H9 (cell line): ENCODE results near the gene DNAH8. TPM values are rescaled to one million over a fixed set of nuclear protein-coding genes. Genes with fewer than 3 reads are reported as not detected.

ENCODE experiments used
- DNase-seq: peaks from one replicate; pipeline ENCODE4 v3.0.0-alpha.2; 2017
- H2AFZ ChIP-seq: one replicate; pipeline ENCODE4 v1.6.1; 2013; ENCODE audit warnings: mild to moderate bottlenecking, low read length, control low read depth, moderate library complexity
- H2AK5ac ChIP-seq: 2 replicates; pipeline ENCODE4 v1.6.1; 2013; ENCODE audit warnings: low read length, control low read depth, mixed read lengths; ENCODE audit not compliant: insufficient read length
- H2BK120ac ChIP-seq: one replicate; pipeline ENCODE4 v1.6.1; 2013; ENCODE audit warnings: low read depth, mild to moderate bottlenecking, low read length, control low read depth, inconsistent platforms; ENCODE audit not compliant: poor library complexity, severe bottlenecking
- H2BK12ac ChIP-seq: 2 replicates; pipeline ENCODE4 v1.6.1; 2013; ENCODE audit warnings: low read length, control low read depth, mixed read lengths, low read depth; ENCODE audit not compliant: insufficient read length
- H2BK15ac ChIP-seq: 2 replicates; pipeline ENCODE4 v1.6.1; 2013; ENCODE audit warnings: low read depth, low read length, control low read depth
- H2BK20ac ChIP-seq: one replicate; pipeline ENCODE4 v1.6.1; 2013; ENCODE audit warnings: low read depth, mild to moderate bottlenecking, low read length, control low read depth, inconsistent platforms; ENCODE audit not compliant: poor library complexity, severe bottlenecking
- H2BK5ac ChIP-seq: 2 replicates; pipeline ENCODE4 v1.6.1; 2013; ENCODE audit warnings: low read length, control low read depth, mixed read lengths; ENCODE audit not compliant: insufficient read length
- H3K14ac ChIP-seq: 2 replicates; pipeline ENCODE4 v1.6.1; 2013; ENCODE audit warnings: low read length, control low read depth; ENCODE audit not compliant: insufficient read depth
- H3K18ac ChIP-seq: 2 replicates; pipeline ENCODE4 v1.6.1; 2013; ENCODE audit warnings: low read depth, mild to moderate bottlenecking, mixed read lengths, low read length, control low read depth; ENCODE audit not compliant: insufficient read length
- H3K23ac ChIP-seq: 2 replicates; pipeline ENCODE4 v1.6.1; 2013; ENCODE audit warnings: low read length, control low read depth, mixed read lengths, low read depth; ENCODE audit not compliant: insufficient read length
- H3K23me2 ChIP-seq: 2 replicates; pipeline ENCODE4 v1.6.1; 2013; ENCODE audit warnings: low read depth, mild to moderate bottlenecking, mixed read lengths, low read length, control low read depth; ENCODE audit not compliant: insufficient read length, poor library complexity, severe bottlenecking
- H3K27ac ChIP-seq: 2 replicates; pipeline ENCODE4 v1.5.1; 2013; ENCODE audit warnings: low read length, control low read depth, mixed read lengths, low read depth; ENCODE audit not compliant: insufficient read length
- H3K27me3 ChIP-seq: 2 replicates; pipeline ENCODE4 v1.6.1; 2013; ENCODE audit warnings: low read length, control low read depth, inconsistent platforms; ENCODE audit not compliant: insufficient read depth
- H3K4ac ChIP-seq: 2 replicates; pipeline ENCODE4 v1.6.1; 2013; ENCODE audit warnings: low read depth, mild to moderate bottlenecking, control low read depth, inconsistent platforms, low read length, moderate library complexity
- H3K4me1 ChIP-seq: 2 replicates; pipeline ENCODE4 v1.6.1; 2013; ENCODE audit warnings: low read length, control low read depth, inconsistent platforms; ENCODE audit not compliant: insufficient read depth
- H3K4me2 ChIP-seq: 2 replicates; pipeline ENCODE4 v1.6.1; 2013; ENCODE audit warnings: low read length, control low read depth, mixed read lengths; ENCODE audit not compliant: insufficient read length, insufficient read depth
- H3K56ac ChIP-seq: 2 replicates; pipeline ENCODE4 v1.6.1; 2013; ENCODE audit warnings: low read depth, mild to moderate bottlenecking, mixed read lengths, low read length, control low read depth; ENCODE audit not compliant: insufficient read length
- H3K79me1 ChIP-seq: 2 replicates; pipeline ENCODE4 v1.6.1; 2013; ENCODE audit warnings: low read depth, mild to moderate bottlenecking, moderate library complexity, low read length, control low read depth, inconsistent platforms; ENCODE audit not compliant: insufficient read depth, poor library complexity, severe bottlenecking
- H3K79me2 ChIP-seq: 2 replicates; pipeline ENCODE4 v1.6.1; 2013; ENCODE audit warnings: low read length, control low read depth, inconsistent platforms; ENCODE audit not compliant: insufficient read depth
- H3K9ac ChIP-seq: 2 replicates; pipeline ENCODE4 v1.6.1; 2013; ENCODE audit warnings: low read length, control low read depth, mixed read lengths; ENCODE audit not compliant: insufficient read length; ENCODE audit errors: extremely low read depth
- H3K9me3 ChIP-seq: one replicate; pipeline ENCODE4 v1.6.1; 2013; ENCODE audit warnings: low read depth, low read length, inconsistent platforms; ENCODE audit not compliant: control insufficient read depth
- H3T11ph ChIP-seq: one replicate; pipeline ENCODE4 v1.6.1; 2013; ENCODE audit warnings: mild to moderate bottlenecking, low read length, control low read depth, inconsistent platforms
- H4K20me1 ChIP-seq: one replicate; pipeline ENCODE4 v1.6.1; 2013; ENCODE audit not compliant: control insufficient read depth, insufficient read length, insufficient read depth
- H4K5ac ChIP-seq: 2 replicates; pipeline ENCODE4 v1.6.1; 2013; ENCODE audit warnings: low read depth, mild to moderate bottlenecking, mixed read lengths, low read length, control low read depth; ENCODE audit not compliant: insufficient read length
- H4K8ac ChIP-seq: replicated peaks from 2 replicates; pipeline ENCODE4 v1.6.1; 2013; ENCODE audit warnings: low read length, control low read depth, mixed read lengths, low read depth; ENCODE audit not compliant: insufficient read length
- H4K91ac ChIP-seq: 2 replicates; pipeline ENCODE4 v1.6.1; 2013; ENCODE audit warnings: low read depth, mild to moderate bottlenecking, moderate library complexity, mixed read lengths, low read length, control low read depth; ENCODE audit not compliant: insufficient read length
- H3K27ac Mint-ChIP-seq, 3 experiments: 2 replicates in 2 of 3; 3 replicates in 1 of 3; pipeline ENCODE4 v1.8.0; 2020 to 2021; ENCODE audit warnings: mixed read lengths in 3 of 3, mild to moderate bottlenecking in 1 of 3, moderate library complexity in 1 of 3
- H3K27me3 Mint-ChIP-seq: 2 replicates; pipeline ENCODE4 v1.8.0; 2021; ENCODE audit warnings: low read depth, mild to moderate bottlenecking, moderate library complexity, mixed read lengths
- H3K36me3 Mint-ChIP-seq, 3 experiments: 2 replicates in 2 of 3; 3 replicates in 1 of 3; pipeline ENCODE4 v1.8.0; 2020 to 2021; ENCODE audit warnings: low read depth in 3 of 3, mixed read lengths in 3 of 3; ENCODE audit not compliant: insufficient read depth in 1 of 3
- H3K4me1 Mint-ChIP-seq, 2 experiments: 2 replicates each; pipeline ENCODE4 v1.8.0; 2020; ENCODE audit warnings: mixed read lengths in 2 of 2
- H3K4me3 Mint-ChIP-seq, 2 experiments: 2 replicates in 1 of 2; 3 replicates in 1 of 2; pipeline ENCODE4 v1.8.0; 2020 to 2021; ENCODE audit warnings: mild to moderate bottlenecking in 2 of 2, mixed read lengths in 2 of 2, moderate library complexity in 1 of 2
- H3K9me3 Mint-ChIP-seq, 2 experiments: 2 replicates in 1 of 2; 3 replicates in 1 of 2; pipeline ENCODE4 v1.8.0; 2020; ENCODE audit warnings: mild to moderate bottlenecking in 2 of 2, mixed read lengths in 2 of 2, moderate library complexity in 1 of 2
- WGBS: extraction: QIAGEN DNeasy Blood & Tissue Kit; methylation state at CpG from one replicate; pipeline ENCODE4 v1.1.7; 2013; ENCODE audit warnings: missing lambda C conversion rate, low lambda C conversion rate, mixed read lengths; ENCODE audit not compliant: insufficient read length; ENCODE audit errors: extremely low coverage; 5-methylcytosine and 5-hydroxymethylcytosine counted together
- total RNA-seq: library from RNA; stranded (reverse); gene quantifications from 2 replicates; pipeline ENCODE4 v1.2.1, GENCODE V29; 2021
- TF ChIP-seq, protein P1 (sequence below): fragments of 200-600 bp; sonication (generic); conservative IDR thresholded peaks from 3 replicates; pipeline ENCODE4 v1.8.0; 2021; ENCODE audit warnings: antibody characterized with exemption, mild to moderate bottlenecking

The DNAH8 gene
- total RNA-seq, 1 experiment from 2014 or later: not detected

DNA sequence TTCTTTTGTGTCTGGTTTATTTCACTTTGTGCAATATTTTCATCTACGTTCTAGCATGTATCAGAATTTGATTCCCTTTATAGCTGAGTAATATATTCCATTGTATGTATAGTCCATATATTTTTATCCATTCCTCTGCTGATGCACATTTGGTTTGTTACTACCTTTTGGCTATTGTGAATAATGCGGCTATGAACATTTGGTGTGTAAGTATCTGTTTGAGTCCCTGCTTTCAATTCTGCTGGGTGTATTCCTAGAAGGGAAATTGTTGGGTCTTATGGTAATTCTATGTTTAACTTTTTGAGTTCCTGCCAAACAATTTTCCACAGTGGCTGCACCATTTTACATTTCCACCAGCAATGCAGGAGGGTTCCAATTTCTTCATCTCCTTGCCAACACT, 52.4 kb downstream of the DNAH8 start:
- no peak overlapping the region for H3K27ac ChIP-seq
- no peak overlapping the region for H2BK5ac ChIP-seq
- no peak overlapping the region for H3K9ac ChIP-seq
- H3K4ac ChIP-seq: no peak overlapping the region
- H2AK5ac ChIP-seq: no peak overlapping the region
- H3K27me3 Mint-ChIP-seq: no peaks in the 10 kb centered on the region; the same call in 1 of the 2 replicates
- no peak overlapping the region for H3K56ac ChIP-seq
- no peaks in the 10 kb centered on the region for H3K23me2 ChIP-seq
- H2BK20ac ChIP-seq: no peak overlapping the region
- H3K23ac ChIP-seq: no peak overlapping the region
- no peak overlapping the region for H3T11ph ChIP-seq
- no peaks in the 10 kb centered on the region for H3K79me2 ChIP-seq
- H3K4me1 Mint-ChIP-seq: peaks cover 12 to 20% of the 10 kb centered on the region in 2 experiments
- H3K9me3 Mint-ChIP-seq: no peaks in the 10 kb centered on the region
- H3K9me3 ChIP-seq: no peaks in the 10 kb centered on the region
- H3K18ac ChIP-seq: no peak overlapping the region
- H3K4me3 Mint-ChIP-seq: no peak overlapping the region
- no peak overlapping the region for H4K8ac ChIP-seq
- WGBS: no CpG with 5 or more reads among the region's 2 CpGs
- H3K36me3 Mint-ChIP-seq: no peaks in the 10 kb centered on the region
- H2AFZ ChIP-seq: no peak overlapping the region
- TF ChIP-seq, protein P1, sequence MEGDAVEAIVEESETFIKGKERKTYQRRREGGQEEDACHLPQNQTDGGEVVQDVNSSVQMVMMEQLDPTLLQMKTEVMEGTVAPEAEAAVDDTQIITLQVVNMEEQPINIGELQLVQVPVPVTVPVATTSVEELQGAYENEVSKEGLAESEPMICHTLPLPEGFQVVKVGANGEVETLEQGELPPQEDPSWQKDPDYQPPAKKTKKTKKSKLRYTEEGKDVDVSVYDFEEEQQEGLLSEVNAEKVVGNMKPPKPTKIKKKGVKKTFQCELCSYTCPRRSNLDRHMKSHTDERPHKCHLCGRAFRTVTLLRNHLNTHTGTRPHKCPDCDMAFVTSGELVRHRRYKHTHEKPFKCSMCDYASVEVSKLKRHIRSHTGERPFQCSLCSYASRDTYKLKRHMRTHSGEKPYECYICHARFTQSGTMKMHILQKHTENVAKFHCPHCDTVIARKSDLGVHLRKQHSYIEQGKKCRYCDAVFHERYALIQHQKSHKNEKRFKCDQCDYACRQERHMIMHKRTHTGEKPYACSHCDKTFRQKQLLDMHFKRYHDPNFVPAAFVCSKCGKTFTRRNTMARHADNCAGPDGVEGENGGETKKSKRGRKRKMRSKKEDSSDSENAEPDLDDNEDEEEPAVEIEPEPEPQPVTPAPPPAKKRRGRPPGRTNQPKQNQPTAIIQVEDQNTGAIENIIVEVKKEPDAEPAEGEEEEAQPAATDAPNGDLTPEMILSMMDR: no peak
- no peaks in the 10 kb centered on the region for H4K20me1 ChIP-seq
- H3K27me3 ChIP-seq: no peaks in the 10 kb centered on the region
- no peaks in the 10 kb centered on the region for H3K79me1 ChIP-seq
- no peak overlapping the region for H4K5ac ChIP-seq
- no peak overlapping the region for H4K91ac ChIP-seq
- DNase-seq: no peak
- H3K4me1 ChIP-seq: peaks cover 2% of the 10 kb centered on the region; the same call in 1 of the 2 replicates
- H3K14ac ChIP-seq: no peak overlapping the region
- no peak overlapping the region for H2BK15ac ChIP-seq
- no peak overlapping the region for H2BK12ac ChIP-seq
- no peak overlapping the region for H2BK120ac ChIP-seq
- H3K4me2 ChIP-seq: no peak overlapping the region
- H3K27ac Mint-ChIP-seq: no peak overlapping the region
